Thymus (tissue), 11 donors: ENCODE results near the gene HLCS. TPM values are rescaled to one million over a fixed set of nuclear protein-coding genes. Genes with fewer than 3 reads are reported as not detected.

Experiments
- DNase-seq, 9 donors: peaks; one replicate each; pipeline ENCODE4 v3.0.0-alpha.2; 2013; ENCODE audit warnings: low spot score in 9 of 9, low read depth in 6 of 9, missing footprints in 1 of 9
- H3K27ac ChIP-seq, 2 donors: one replicate each; pipeline ENCODE4 v1.5.1; 2013; ENCODE audit warnings: control low read depth in 1 of 2, low read depth in 1 of 2, low read length in 1 of 2, mild to moderate bottlenecking in 1 of 2, moderate library complexity in 1 of 2
- H3K27me3 ChIP-seq, 2 donors: one replicate each; pipeline ENCODE4 v1.5.1; 2013; ENCODE audit warnings: low read length in 1 of 2; ENCODE audit not compliant: control insufficient read depth in 2 of 2, insufficient read depth in 1 of 2
- H3K36me3 ChIP-seq, 2 donors: one replicate each; pipeline ENCODE4 v1.5.1; 2013; ENCODE audit warnings: low read length in 1 of 2, mild to moderate bottlenecking in 1 of 2, moderate library complexity in 1 of 2; ENCODE audit not compliant: control insufficient read depth in 2 of 2, insufficient read depth in 2 of 2
- H3K4me1 ChIP-seq, 2 donors: one replicate each; pipeline ENCODE4 v1.5.1; 2013; ENCODE audit warnings: low read length in 2 of 2; ENCODE audit not compliant: control insufficient read depth in 2 of 2, insufficient read depth in 2 of 2
- H3K4me3 ChIP-seq, 2 donors: one replicate each; pipeline ENCODE4 v1.5.1; 2013; ENCODE audit warnings: low read length in 2 of 2, control low read depth in 1 of 2, mild to moderate bottlenecking in 1 of 2
- H3K9me3 ChIP-seq, 2 donors: one replicate each; pipeline ENCODE4 v1.5.1; 2013; ENCODE audit warnings: low read length in 1 of 2, mild to moderate bottlenecking in 1 of 2; ENCODE audit not compliant: control insufficient read depth in 2 of 2, insufficient read depth in 1 of 2
- WGBS: extraction: QIAGEN DNeasy Blood & Tissue Kit; methylation state at CpG from one replicate; pipeline ENCODE4 v1.1.7; 2013; 5-methylcytosine and 5-hydroxymethylcytosine counted together
- polyA plus RNA-seq: library from polyadenylated mRNA; stranded (reverse); fragments of 200-250 nt; gene quantifications from one replicate; pipeline ENCODE4 v1.2.3, GENCODE V29; 2013
- total RNA-seq: library from RNA; stranded (reverse); fragments of 120-200 nt; gene quantifications from one replicate; pipeline ENCODE4 v1.2.4, GENCODE V29; 2013
- donor health status: healthy.

HLCS gene
- total and polyA plus RNA-seq, 2 donors, result 4.6 to 5.4 TPM

DNA sequence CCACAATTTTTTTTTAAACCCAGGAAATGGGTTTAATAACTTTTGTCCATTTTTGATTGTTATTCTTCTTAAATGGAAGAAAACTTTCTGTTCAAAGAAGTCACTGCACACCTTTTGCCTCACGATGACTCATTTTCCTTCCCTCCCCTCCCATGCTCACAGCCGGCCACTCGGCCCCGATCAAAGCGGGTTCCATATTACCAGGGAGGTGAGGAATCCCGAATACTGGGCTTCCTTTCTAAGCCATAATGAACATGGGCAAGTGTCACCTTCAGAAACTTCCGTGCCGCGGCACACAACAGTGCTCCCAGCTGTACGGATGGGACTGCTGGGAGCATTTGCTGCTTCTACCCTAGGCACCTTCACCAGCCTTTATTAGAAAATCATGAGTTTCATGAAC, 121.4 kb downstream of the HLCS start:
- H3K4me1 ChIP-seq, result no peaks in the 10 kb centered on the region
- H3K27me3 ChIP-seq, result no peaks in the 10 kb centered on the region
- DNase-seq, result no peak
- WGBS, result 98% methylated on average over 10 of the region's 10 CpGs
- no peaks in the 10 kb centered on the region for H3K36me3 ChIP-seq
- H3K27ac ChIP-seq, result no peak overlapping the region
- H3K4me3 ChIP-seq, result no peak overlapping the region
- no peaks in the 10 kb centered on the region for H3K9me3 ChIP-seq

DNA sequence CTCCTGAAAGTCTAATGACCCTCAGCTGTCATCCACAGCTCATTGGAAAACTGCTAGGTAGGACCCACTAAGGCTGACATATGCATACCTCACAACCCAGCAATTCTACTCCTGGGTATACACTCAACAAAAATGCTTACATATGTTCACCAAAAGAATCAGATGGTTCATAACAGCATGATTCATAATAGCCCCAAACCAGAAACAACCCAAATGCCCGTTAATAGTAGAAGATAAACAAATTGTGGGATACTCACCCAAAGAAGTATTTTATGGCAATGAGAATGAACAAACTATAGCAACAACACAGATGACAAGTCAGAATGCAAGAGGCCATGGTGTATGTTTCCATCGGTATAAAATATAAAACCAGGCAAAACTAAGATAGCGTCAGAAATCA, 124.6 kb downstream of the HLCS start:
- Histone ChIP-seq H3K4me3 (no peak overlapping the region), H3K9me3 (no peaks in the 10 kb centered on the region), H3K36me3 (no peaks in the 10 kb centered on the region), H3K27me3 (no peaks in the 10 kb centered on the region), H3K27ac (no peak overlapping the region), H3K4me1 (no peaks in the 10 kb centered on the region)
- 97% methylated on average over 3 of the region's 3 CpGs for WGBS
- no peak for DNase-seq

DNA sequence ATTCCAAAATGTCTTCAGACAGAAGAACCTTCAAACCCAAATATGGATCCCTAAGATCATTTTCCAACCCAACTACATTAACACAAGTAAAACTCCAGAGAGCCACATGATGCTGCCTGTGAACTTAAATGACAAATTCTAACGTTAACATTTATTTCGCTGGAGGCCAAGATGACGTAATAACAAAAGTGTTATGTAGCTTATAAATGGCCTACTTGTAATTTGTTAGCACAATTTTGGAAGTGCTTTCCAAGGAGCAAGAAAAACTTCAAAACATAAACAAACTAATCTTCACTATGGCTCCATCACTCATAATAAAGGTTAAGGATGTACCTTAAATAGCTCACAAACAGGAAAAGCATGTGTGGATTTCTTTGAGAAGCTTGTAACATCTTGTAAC, 126.7 kb downstream of the HLCS start:
- H3K36me3 ChIP-seq, result no peaks in the 10 kb centered on the region
- H3K4me1 ChIP-seq, result no peaks in the 10 kb centered on the region
- 98% methylated on average over 3 of the region's 3 CpGs for WGBS
- no peak overlapping the region for H3K4me3 ChIP-seq
- H3K27me3 ChIP-seq, result no peaks in the 10 kb centered on the region
- no peak overlapping the region for H3K27ac ChIP-seq
- DNase-seq, result no peak
- H3K9me3 ChIP-seq, result no peaks in the 10 kb centered on the region

DNA sequence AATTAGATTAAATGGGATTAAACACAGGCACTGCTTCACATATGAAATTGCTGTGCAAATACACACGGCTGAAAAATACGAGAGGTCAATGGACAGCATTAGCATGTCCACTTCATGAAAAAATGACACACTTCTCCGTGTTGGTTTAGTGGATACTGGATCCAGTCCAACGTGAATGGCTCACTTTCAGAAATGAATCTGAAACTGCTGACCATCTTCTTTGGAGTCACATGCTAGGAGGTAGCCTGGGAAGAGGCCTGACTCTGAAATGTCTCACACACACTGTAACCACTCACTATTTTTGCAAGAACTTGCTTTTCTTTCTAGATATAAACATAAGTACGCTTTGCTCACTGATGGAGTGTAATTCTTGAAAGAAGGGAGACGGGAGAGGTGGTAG, 127.3 kb downstream of the HLCS start:
- WGBS, result 95% methylated on average over 6 of the region's 6 CpGs
- Histone ChIP-seq H3K4me1 (no peaks in the 10 kb centered on the region), H3K27ac (no peak overlapping the region), H3K9me3 (no peaks in the 10 kb centered on the region), H3K36me3 (no peaks in the 10 kb centered on the region), H3K27me3 (no peaks in the 10 kb centered on the region), H3K4me3 (no peak overlapping the region)
- DNase-seq, result no peak

DNA sequence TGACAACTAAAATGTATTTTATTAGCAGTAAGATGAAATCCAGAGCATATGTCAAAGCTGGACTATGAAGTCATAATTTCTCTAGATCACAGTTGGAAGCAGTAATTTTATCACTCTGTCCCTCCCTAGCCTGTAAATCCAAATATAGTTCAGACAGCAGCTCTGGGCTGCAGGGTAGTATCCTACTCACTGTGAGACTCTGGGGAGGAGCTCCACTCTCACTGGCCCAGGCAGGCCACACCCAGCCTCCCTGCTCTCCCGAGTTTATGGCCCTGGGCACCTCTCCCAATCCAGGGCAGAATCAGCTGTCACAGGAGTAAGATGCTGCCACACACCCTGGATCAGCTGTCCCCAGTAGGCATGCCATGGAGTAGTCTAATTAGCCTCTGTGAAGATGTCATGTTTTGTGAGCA, 131.1 kb downstream of the HLCS start:
- no peak for DNase-seq

DNA sequence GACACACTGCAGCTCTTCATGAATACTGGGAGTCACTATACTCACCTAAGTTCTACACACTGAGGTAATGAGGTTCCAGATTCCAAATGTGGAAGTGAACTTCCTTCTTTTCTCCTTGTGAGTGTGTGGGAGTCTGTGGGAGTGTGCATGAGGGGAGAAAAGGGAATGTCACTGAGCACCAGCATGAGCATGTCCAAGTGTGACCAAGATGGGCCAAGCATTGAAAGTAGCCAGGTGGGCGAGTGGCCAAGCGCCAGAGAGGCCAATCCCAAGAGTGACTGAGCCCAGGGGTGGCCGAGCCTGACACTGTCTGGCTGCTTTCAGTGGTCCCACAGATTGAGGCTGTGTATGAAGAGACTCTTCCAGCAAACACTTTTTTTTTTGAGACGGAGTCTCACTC, 132.3 kb downstream of the HLCS start:
- H3K4me1 ChIP-seq, result no peaks in the 10 kb centered on the region
- H3K27me3 ChIP-seq, result no peaks in the 10 kb centered on the region
- no peak overlapping the region for H3K4me3 ChIP-seq
- DNase-seq, result no peak
- WGBS, result 98% methylated on average over 4 of the region's 4 CpGs
- H3K9me3 ChIP-seq, result no peaks in the 10 kb centered on the region
- no peaks in the 10 kb centered on the region for H3K36me3 ChIP-seq
- no peak overlapping the region for H3K27ac ChIP-seq

More for the DNA sequence above, 131.1 kb downstream of the HLCS start:
- Histone ChIP-seq H3K36me3 (no peaks in the 10 kb centered on the region), H3K4me1 (no peaks in the 10 kb centered on the region), H3K27ac (no peak overlapping the region), H3K27me3 (no peaks in the 10 kb centered on the region), H3K4me3 (no peak overlapping the region), H3K9me3 (no peaks in the 10 kb centered on the region)
- 64% methylated on average over 1 of the region's 1 CpG for WGBS

DNA sequence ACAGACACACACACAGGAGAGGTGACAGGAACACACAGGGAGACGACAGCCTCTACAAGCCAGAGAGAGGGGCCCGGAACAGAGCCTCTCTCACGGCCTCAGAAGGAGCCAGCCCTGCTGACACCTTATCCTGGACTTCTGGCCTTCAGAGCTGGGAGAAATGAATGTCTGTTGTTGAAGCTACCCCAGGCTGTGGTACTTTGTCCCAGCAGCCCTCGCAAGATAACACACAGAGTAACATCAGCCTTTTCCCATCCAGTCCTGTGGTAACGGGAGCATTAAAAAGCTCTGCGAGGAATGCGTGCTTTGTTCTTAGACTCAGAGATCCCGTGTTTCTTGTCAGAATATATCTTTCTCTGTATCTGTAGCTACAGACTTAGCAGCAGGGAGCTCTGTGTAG, 136.4 kb downstream of the HLCS start:
- Histone ChIP-seq H3K27me3 (no peaks in the 10 kb centered on the region), H3K36me3 (no peaks in the 10 kb centered on the region), H3K4me3 (no peak overlapping the region), H3K9me3 (no peaks in the 10 kb centered on the region), H3K4me1 (no peaks in the 10 kb centered on the region), H3K27ac (no peak overlapping the region)
- 98% methylated on average over 8 of the region's 8 CpGs for WGBS
- no peak for DNase-seq

DNA sequence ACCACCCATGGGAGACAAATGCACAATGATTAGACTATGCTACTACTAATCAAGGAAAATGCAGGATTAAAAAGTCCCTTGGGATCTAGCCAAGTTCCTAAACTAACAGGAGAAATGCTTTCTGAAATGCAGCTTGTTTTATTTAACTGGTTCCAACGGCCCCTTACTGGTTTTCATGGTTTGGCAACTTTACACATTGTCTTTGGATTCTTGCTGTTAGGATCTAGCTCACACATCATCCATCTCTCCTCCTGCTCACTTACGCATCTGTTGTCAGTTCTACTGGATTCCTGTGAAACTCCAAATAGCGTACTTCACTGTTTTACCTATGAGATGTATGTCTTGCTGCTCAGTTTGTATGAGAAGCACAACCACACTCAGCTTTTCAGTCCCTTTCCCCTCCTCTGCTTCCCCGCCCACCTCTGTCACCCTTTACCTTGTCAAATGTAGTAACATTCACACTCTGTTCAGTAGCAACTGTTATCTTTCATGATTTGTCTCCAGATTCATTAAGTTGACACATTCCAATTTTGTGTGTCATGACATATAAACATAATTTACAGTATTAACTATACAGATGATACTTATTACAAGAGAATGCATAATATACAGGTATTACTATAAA, 137.5 kb downstream of the HLCS start:
- Histone ChIP-seq H3K36me3 (no peaks in the 10 kb centered on the region), H3K27ac (no peak overlapping the region), H3K27me3 (no peaks in the 10 kb centered on the region), H3K4me1 (no peaks in the 10 kb centered on the region), H3K9me3 (no peaks in the 10 kb centered on the region), H3K4me3 (no peak overlapping the region)
- no peak for DNase-seq
- WGBS, result 95% methylated on average over 4 of the region's 4 CpGs

DNA sequence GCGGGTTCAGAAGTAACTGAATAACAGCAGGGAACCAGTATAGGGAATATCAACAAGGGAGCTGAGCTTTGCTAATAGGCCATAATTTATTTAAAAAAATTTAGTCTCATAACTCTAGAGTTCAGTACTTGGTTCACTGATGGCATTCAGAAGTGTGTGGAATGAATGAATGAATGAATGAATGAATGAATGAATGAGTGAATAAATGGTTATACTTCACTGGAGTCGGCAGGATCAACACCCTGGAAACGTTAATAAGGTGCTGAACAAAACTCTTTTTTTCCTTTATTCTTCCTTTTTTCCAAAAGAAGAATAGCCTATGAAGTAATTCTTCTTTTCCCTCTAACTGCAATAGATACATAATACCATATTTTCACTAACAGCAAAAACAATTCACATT, 138.3 kb downstream of the HLCS start:
- H3K36me3 ChIP-seq, result no peaks in the 10 kb centered on the region
- H3K4me3 ChIP-seq, result no peak overlapping the region
- H3K27ac ChIP-seq, result no peak overlapping the region
- no peaks in the 10 kb centered on the region for H3K4me1 ChIP-seq
- DNase-seq, result no peak
- no peaks in the 10 kb centered on the region for H3K27me3 ChIP-seq
- no peaks in the 10 kb centered on the region for H3K9me3 ChIP-seq
- 95% methylated on average over 3 of the region's 3 CpGs for WGBS

DNA sequence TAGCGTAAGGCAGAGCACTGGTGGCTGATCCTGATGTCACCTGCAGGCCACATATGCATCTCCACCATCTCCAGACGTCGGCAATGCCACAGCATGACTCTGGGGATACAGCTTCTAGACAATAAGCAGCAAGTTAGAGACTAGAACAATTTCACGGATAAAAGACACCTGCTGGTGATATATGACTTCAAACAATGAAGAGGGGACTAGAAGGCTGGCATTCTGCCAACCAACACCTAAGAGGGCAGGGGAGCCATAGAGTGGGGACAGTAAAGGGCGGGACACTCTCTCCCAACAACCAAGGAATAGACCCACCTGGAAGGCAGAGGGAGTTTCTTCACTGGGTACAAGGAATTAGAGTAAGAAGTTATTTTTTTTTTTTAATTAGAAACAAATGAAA, 140.8 kb downstream of the HLCS start:
- WGBS, result 87% methylated on average over 5 of the region's 5 CpGs
- DNase-seq, result no peak
- no peaks in the 10 kb centered on the region for H3K27me3 ChIP-seq
- H3K36me3 ChIP-seq, result no peaks in the 10 kb centered on the region
- H3K9me3 ChIP-seq, result no peaks in the 10 kb centered on the region
- no peak overlapping the region for H3K27ac ChIP-seq
- no peaks in the 10 kb centered on the region for H3K4me1 ChIP-seq
- no peak overlapping the region for H3K4me3 ChIP-seq
